HepG2 (cell line): ENCODE data around the gene KCNK10. TPM values are rescaled to one million over a fixed set of nuclear protein-coding genes. Genes with fewer than 3 reads are reported as not detected.

Experiments used
- ATAC-seq: fragments of 200-7000 bp; cut with Tn5 transposase; 3 replicates; pipeline ENCODE4 v1.9.1; 2020; ENCODE audit warnings: mild to moderate bottlenecking, moderate library complexity
- BruUV-seq: library from RNA; stranded (reverse); fragments of 400-500 nt; replicated peaks from 2 replicates; lab custom pipeline; 2021; lab: Mats Ljungman, UMichigan
- CTCF ChIA-PET: fragments of 300-600 bp; formaldehyde crosslinking; extraction: SDS; loops from one replicate; lab custom pipeline; 2021; ENCODE audit warnings: low total read pairs, inconsistent platforms, low intra/inter-chr PET ratio; lab: Yijun Ruan, JAX
- POLR2A ChIA-PET: fragments of 350-600 bp; sonication (Branson Sonifier 250); formaldehyde crosslinking; loops from one replicate; lab custom pipeline; 2020; ENCODE audit warnings: antibody characterized with exemption, inconsistent platforms; lab: Yijun Ruan, JAX
- DNase-seq: peaks from one replicate; pipeline ENCODE4 v3.0.0-alpha.2; 2015; ENCODE audit warnings: low spot score
- FAIRE-seq: peaks from 3 replicates; lab custom pipeline; 2011; peaks lifted over from hg19 to GRCh38; lab: Jason Lieb, UNC
- H2AFZ ChIP-seq: one replicate; pipeline ENCODE4 v1.6.1; 2011; ENCODE audit warnings: low read length, inconsistent platforms
- H3K27ac ChIP-seq: fragments of 300-600 bp; 3 replicates; pipeline ENCODE4 v1.8.0; 2011; ENCODE audit warnings: mixed run types, mild to moderate bottlenecking, mixed read lengths, low read length, inconsistent platforms; ENCODE audit not compliant: insufficient read depth; ENCODE audit errors: extremely low read length
- H3K27me3 ChIP-seq, 2 experiments: fragments of 200-600 bp in 1 of 2; 2 replicates in 1 of 2; 3 replicates in 1 of 2; pipeline versions ENCODE4 v1.6.0 to v1.8.0; 2011; ENCODE audit warnings: low read length in 2 of 2, mild to moderate bottlenecking in 2 of 2, moderate library complexity in 2 of 2, inconsistent platforms in 1 of 2; ENCODE audit not compliant: insufficient read depth in 2 of 2, control insufficient read depth in 1 of 2
- H3K36me3 ChIP-seq, 2 experiments: fragments of 200-600 bp in 1 of 2; replicated peaks in 1 of 2; 2 replicates in 1 of 2; 3 replicates in 1 of 2; pipeline versions ENCODE4 v1.5.1 to v1.8.0; 2011; ENCODE audit warnings: low read length in 2 of 2, inconsistent platforms in 1 of 2; ENCODE audit not compliant: insufficient read depth in 2 of 2, control insufficient read depth in 1 of 2
- H3K4me1 ChIP-seq: 2 replicates; pipeline ENCODE4 v1.5.1; 2012; ENCODE audit warnings: low read length, inconsistent platforms; ENCODE audit not compliant: insufficient read depth
- H3K4me2 ChIP-seq: 2 replicates; pipeline ENCODE4 v1.6.0; 2011; ENCODE audit warnings: low read depth, low read length, inconsistent platforms
- H3K4me3 ChIP-seq, 3 experiments: fragments of 200-600 bp in 1 of 3; sonication (generic), shearing (Covaris generic) in 1 of 3; replicated peaks in 1 of 3; 2 replicates each; pipeline ENCODE4 v1.5.1; 2011 to 2016; ENCODE audit warnings: low read length in 3 of 3, inconsistent platforms in 2 of 3, low read depth in 2 of 3, mild to moderate bottlenecking in 2 of 3, control low read depth in 1 of 3, mixed read lengths in 1 of 3; ENCODE audit not compliant: insufficient read depth in 1 of 3
- H3K79me2 ChIP-seq: one replicate; pipeline ENCODE4 v1.6.1; 2011; ENCODE audit warnings: low read length, inconsistent platforms; ENCODE audit not compliant: insufficient read depth
- H3K9ac ChIP-seq: 2 replicates; pipeline ENCODE4 v1.6.0; 2011; ENCODE audit warnings: mild to moderate bottlenecking, low read depth, low read length, inconsistent platforms; ENCODE audit not compliant: insufficient read depth
- H3K9me3 ChIP-seq: 2 replicates; pipeline ENCODE4 v1.5.1; 2012; ENCODE audit warnings: mild to moderate bottlenecking, low read length
- H4K20me1 ChIP-seq: 2 replicates; pipeline ENCODE4 v1.6.0; 2011; ENCODE audit warnings: inconsistent platforms, mild to moderate bottlenecking, low read length, moderate library complexity; ENCODE audit not compliant: insufficient read depth
- CENPX ChIP-seq: sonication (generic); formaldehyde crosslinking; IDR thresholded peaks from 2 replicates; pipeline ENCODE4 v1.9.0; 2021; ENCODE audit warnings: mild to moderate bottlenecking, missing genetic modification reagents, moderate library complexity
- ETV5 ChIP-seq: IDR thresholded peaks from 2 replicates; pipeline ENCODE4 v1.6.1; 2018; ENCODE audit warnings: missing biosample characterization, missing genetic modification reagents, inconsistent platforms, borderline replicate concordance
- FOXO1 ChIP-seq: sonication (generic); formaldehyde crosslinking; IDR thresholded peaks from 2 replicates; pipeline ENCODE4 v1.4.0; 2020; ENCODE audit warnings: missing genetic modification reagents
- HMG20B ChIP-seq: conservative IDR thresholded peaks from 2 replicates; pipeline ENCODE4 v1.6.1; 2016; ENCODE audit warnings: missing genetic modification reagents, missing compliant biosample characterization
- KDM4B ChIP-seq: sonication (generic); formaldehyde crosslinking; IDR thresholded peaks from 2 replicates; pipeline ENCODE4 v1.4.0; 2020; ENCODE audit warnings: missing genetic modification reagents
- MED1 ChIP-seq: sonication (generic); formaldehyde crosslinking; IDR thresholded peaks from 2 replicates; pipeline ENCODE4 v1.4.0; 2020; ENCODE audit warnings: missing genetic modification reagents
- PRMT3 ChIP-seq: sonication (generic); formaldehyde crosslinking; IDR thresholded peaks from 2 replicates; pipeline ENCODE4 v1.8.1; 2022; ENCODE audit warnings: low read depth, mild to moderate bottlenecking, moderate library complexity, missing genetic modification reagents, borderline replicate concordance
- ZGPAT ChIP-seq: IDR thresholded peaks from 2 replicates; pipeline ENCODE4 v1.6.1; 2016; ENCODE audit warnings: mild to moderate bottlenecking
- ZNF768 ChIP-seq: sonication (generic); formaldehyde crosslinking; IDR thresholded peaks from 2 replicates; pipeline ENCODE4 v1.4.0; 2020; ENCODE audit warnings: missing genetic modification reagents
- WGBS: methylation state at CpG from one replicate; pipeline ENCODE4 v1.1.6; 2017; ENCODE audit warnings: low lambda C conversion rate; 5-methylcytosine and 5-hydroxymethylcytosine counted together
- in situ Hi-C: cut with HindIII; loops from 2 replicates; pipeline ENCODE4 v1.10.0; 2017; ENCODE audit warnings: low pct_unique_long_range_greater_than_20kb; ENCODE audit not compliant: extremely low pct_ligation_motif_present
- intact Hi-C: fragments of 100-400 bp; cut with micrococcal nuclease; formaldehyde crosslinking; loops from one replicate; pipeline ENCODE4 v1.10.0; 2022; ENCODE audit not compliant: unreplicated experiment
- polyA plus RNA-seq, 8 experiments: library from polyadenylated mRNA; depleted of rRNA in 3 of 8; stranded (reverse) in 7 of 8; unstranded in 1 of 8; fragments of >200 nt; fragmentation: Illumina TruSeq in 4 of 8; extraction: Trizol in 4 of 8; gene quantifications; 2 replicates each; pipeline versions ENCODE4 v1.2.1 to v1.2.3, GENCODE V29; 2011 to 2016; ENCODE audit warnings: low read depth in 4 of 8, missing spikeins in 1 of 8, mixed read lengths in 1 of 8; ENCODE audit not compliant: insufficient read depth in 1 of 8
- total RNA-seq, 5 experiments: library from RNA; depleted of rRNA; stranded (reverse); fragments of >200 nt; fragmentation: Illumina TruSeq; extraction: Trizol; gene quantifications; 2 replicates each; pipeline ENCODE4 v1.2.3, GENCODE V29; 2016; ENCODE audit warnings: low read depth in 1 of 5

The KCNK10 gene
- total and polyA plus RNA-seq, 2 of the 13 experiments (the other 11 are each of a cell fraction or from before 2014, with no cell fraction given), result not detected

GRCh38 chr14:88156127-88156526 lies 166.9 kb downstream of the KCNK10 start:
- CTCF ChIA-PET, result no interaction called here
- Histone ChIP-seq H3K27me3 (peaks cover 3 to 9% of the 10 kb centered on the region in 2 experiments; a peak in 3 of 5 replicates), H3K9ac (no peak overlapping the region), H3K27ac (no peak overlapping the region), H3K4me2 (no peak overlapping the region), H2AFZ (no peak overlapping the region), H3K4me1 (no peaks in the 10 kb centered on the region), H3K4me3 (no peak overlapping the region), H4K20me1 (no peaks in the 10 kb centered on the region), H3K36me3 (no peaks in the 10 kb centered on the region), H3K9me3 (no peaks in the 10 kb centered on the region), H3K79me2 (no peaks in the 10 kb centered on the region)
- POLR2A ChIA-PET, result no interaction called here
- DNase-seq, result no peak
- intact Hi-C loops (no loop called here), in situ Hi-C loops (no loop called here)
- TF ChIP-seq PRMT3 (CRISPR knock-in tag) (no peak), ETV5 (CRISPR knock-in tag) (no peak), ZGPAT (CRISPR knock-in tag) (no peak), ZNF768 (CRISPR knock-in tag) (no peak), MED1 (CRISPR knock-in tag) (no peak), HMG20B (CRISPR knock-in tag) (no peak), FOXO1 (CRISPR knock-in tag) (no peak), KDM4B (CRISPR knock-in tag) (no peak)
- 18% methylated on average over 1 of the region's 1 CpG for WGBS
- ATAC-seq, result no peak
- BruUV-seq, result no TSS peak
- no peak for FAIRE-seq

GRCh38 chr14:88154926-88155325 lies 168.1 kb downstream of the KCNK10 start:
- no peak for TF ChIP-seq CENPX (CRISPR knock-in tag)

More at GRCh38 chr14:88154926-88155325, 168.1 kb downstream of the KCNK10 start:
- Histone ChIP-seq H2AFZ (no peak overlapping the region), H3K27me3 (peaks cover 0 to 4% of the 10 kb centered on the region in 2 experiments; a peak in 2 of 5 replicates), H3K4me1 (no peaks in the 10 kb centered on the region), H3K27ac (no peak overlapping the region), H4K20me1 (no peaks in the 10 kb centered on the region), H3K9me3 (no peaks in the 10 kb centered on the region), H3K9ac (no peak overlapping the region), H3K4me3 (no peak overlapping the region), H3K79me2 (no peaks in the 10 kb centered on the region), H3K36me3 (no peaks in the 10 kb centered on the region), H3K4me2 (no peak overlapping the region)
- no peak for DNase-seq
- CTCF ChIA-PET, result no interaction called here
- POLR2A ChIA-PET, result no interaction called here
- FAIRE-seq, result no peak
- intact Hi-C loops (no loop called here), in situ Hi-C loops (no loop called here)
- no TSS peak for BruUV-seq
- no peak for ATAC-seq
- 43% methylated on average over 6 of the region's 6 CpGs for WGBS
